ENCODE results near the gene MUC5B.
"Not testable (repeated sequence)": the region's sequence is repeated elsewhere in the genome, so short reads cannot be mapped to it uniquely, and the experiment has no call there.

Gene MUC5B

GRCh38 chr11:1188451-1189130 lies 34.3 kb upstream of the MUC5B start:
- DNase-seq, result not testable (repeated sequence)

- DNase-seq, result not testable (repeated sequence)
These were observed 33.0 kb upstream of the MUC5B start for GRCh38 chr11:1189816-1190215.

GRCh38 chr11:1191786-1192470 lies 30.9 kb upstream of the MUC5B start:
- DNase-seq, result not testable (repeated sequence)

GRCh38 chr11:1192741-1193325 lies 30.0 kb upstream of the MUC5B start:
- no peak for DNase-seq

GRCh38 chr11:1193326-1194230 lies 29.3 kb upstream of the MUC5B start:
- no peak for DNase-seq

GRCh38 chr11:1194231-1194976 lies 28.5 kb upstream of the MUC5B start:
- no peak for DNase-seq

GRCh38 chr11:1194977-1195681 lies 27.7 kb upstream of the MUC5B start:
- DNase-seq, result no peak

- DNase-seq, result no peak
These were observed 27.0 kb upstream of the MUC5B start for GRCh38 chr11:1195682-1196515.

GRCh38 chr11:1196516-1197391 lies 26.1 kb upstream of the MUC5B start:
- no peak for DNase-seq

- DNase-seq, result no peak
These were observed 25.4 kb upstream of the MUC5B start for GRCh38 chr11:1197431-1197885.

GRCh38 chr11:1197886-1198560 lies 24.8 kb upstream of the MUC5B start:
- no peak for DNase-seq

- no peak for DNase-seq
These were observed 24.2 kb upstream of the MUC5B start for GRCh38 chr11:1198561-1199240.

- DNase-seq, result no peak
These were observed 23.6 kb upstream of the MUC5B start for GRCh38 chr11:1199241-1199750.

GRCh38 chr11:1199751-1200610 lies 22.9 kb upstream of the MUC5B start:
- DNase-seq, result no peak

- no peak for DNase-seq
These were observed 22.2 kb upstream of the MUC5B start for GRCh38 chr11:1200611-1201191.

All from anterior cingulate cortex (tissue), 58 donors.